HEK293 (cell line): ENCODE data around the gene MYZAP.

Experiments
- BCL11A ChIP-seq: fragments of 450-650 bp; formaldehyde crosslinking; IDR thresholded peaks from 2 replicates; pipeline ENCODE4 v1.5.1; 2016; ENCODE audit warnings: low read depth, missing biosample characterization, missing genetic modification characterization
- GLIS1 ChIP-seq: fragments of 450-650 bp; formaldehyde crosslinking; IDR thresholded peaks from 2 replicates; pipeline ENCODE4 v1.5.1; 2016; ENCODE audit warnings: missing biosample characterization, missing genetic modification characterization
- HOXD13 ChIP-seq: sonication (generic); formaldehyde crosslinking; IDR thresholded peaks from 2 replicates; pipeline ENCODE4 v1.8.0; 2022; ENCODE audit warnings: missing genetic modification reagents, borderline replicate concordance
- KLF16 ChIP-seq: fragments of 450-650 bp; formaldehyde crosslinking; IDR thresholded peaks from 2 replicates; pipeline ENCODE4 v1.5.1; 2017; ENCODE audit warnings: missing biosample characterization, missing genetic modification characterization
- MZF1 ChIP-seq: fragments of 450-650 bp; formaldehyde crosslinking; IDR thresholded peaks from 2 replicates; pipeline ENCODE4 v1.5.1; 2017; ENCODE audit warnings: missing biosample characterization, missing genetic modification characterization, borderline replicate concordance
- REST ChIP-seq: fragments of 450-650 bp; formaldehyde crosslinking; IDR thresholded peaks from 2 replicates; pipeline ENCODE4 v1.5.1; 2016; ENCODE audit warnings: missing biosample characterization, missing genetic modification characterization
- SETDB1 ChIP-seq: IDR thresholded peaks from one replicate; pipeline ENCODE4 v1.6.1; 2017; ENCODE audit warnings: mild to moderate bottlenecking, low read length, moderate library complexity, mixed read lengths; ENCODE audit not compliant: insufficient read length
- SP2 ChIP-seq: fragments of 450-650 bp; formaldehyde crosslinking; IDR thresholded peaks from 2 replicates; pipeline ENCODE4 v1.5.1; 2016; ENCODE audit warnings: missing biosample characterization, missing genetic modification characterization
- SP3 ChIP-seq: fragments of 450-650 bp; formaldehyde crosslinking; IDR thresholded peaks from 2 replicates; pipeline ENCODE4 v1.5.1; 2016; ENCODE audit warnings: missing biosample characterization, missing genetic modification characterization
- YY1 ChIP-seq: fragments of 450-650 bp; formaldehyde crosslinking; IDR thresholded peaks from 2 replicates; pipeline ENCODE4 v1.5.1; 2018; ENCODE audit warnings: missing biosample characterization, missing genetic modification characterization
- ZBTB1 ChIP-seq: fragments of 450-650 bp; formaldehyde crosslinking; IDR thresholded peaks from 2 replicates; pipeline ENCODE4 v1.5.1; 2016; ENCODE audit warnings: missing biosample characterization, missing genetic modification characterization
- ZBTB20 ChIP-seq: fragments of 450-650 bp; formaldehyde crosslinking; IDR thresholded peaks from 2 replicates; pipeline ENCODE4 v1.5.1; 2016; ENCODE audit warnings: missing biosample characterization, missing genetic modification characterization
- ZBTB21 ChIP-seq: fragments of 450-650 bp; formaldehyde crosslinking; IDR thresholded peaks from 2 replicates; pipeline ENCODE4 v1.5.1; 2017; ENCODE audit warnings: missing biosample characterization, missing genetic modification characterization
- ZFP37 ChIP-seq: fragments of 450-650 bp; formaldehyde crosslinking; IDR thresholded peaks from 2 replicates; pipeline ENCODE4 v1.5.1; 2016; ENCODE audit warnings: missing biosample characterization, missing genetic modification characterization
- ZNF140 ChIP-seq: fragments of 450-650 bp; formaldehyde crosslinking; IDR thresholded peaks from 2 replicates; pipeline ENCODE4 v1.5.1; 2016; ENCODE audit warnings: missing biosample characterization, missing genetic modification characterization
- ZNF184 ChIP-seq: fragments of 450-650 bp; IDR thresholded peaks from 2 replicates; pipeline ENCODE4 v1.5.1; 2018; ENCODE audit warnings: missing biosample characterization, mild to moderate bottlenecking, missing genetic modification characterization
- ZNF202 ChIP-seq: fragments of 450-650 bp; formaldehyde crosslinking; IDR thresholded peaks from 2 replicates; pipeline ENCODE4 v1.5.1; 2016; ENCODE audit warnings: missing biosample characterization, missing genetic modification characterization, borderline replicate concordance
- ZNF23 ChIP-seq: fragments of 450-650 bp; formaldehyde crosslinking; IDR thresholded peaks from 2 replicates; pipeline ENCODE4 v1.5.1; 2016; ENCODE audit warnings: missing biosample characterization, missing genetic modification characterization, borderline replicate concordance
- ZNF24 ChIP-seq: fragments of 450-650 bp; formaldehyde crosslinking; IDR thresholded peaks from 2 replicates; pipeline ENCODE4 v1.5.1; 2016; ENCODE audit warnings: missing biosample characterization, missing genetic modification characterization
- ZNF362 ChIP-seq: fragments of 450-650 bp; formaldehyde crosslinking; IDR thresholded peaks from 2 replicates; pipeline ENCODE4 v1.5.1; 2016; ENCODE audit warnings: missing biosample characterization, missing genetic modification characterization
- ZNF501 ChIP-seq: fragments of 450-650 bp; formaldehyde crosslinking; IDR thresholded peaks from 2 replicates; pipeline ENCODE4 v1.5.1; 2016; ENCODE audit warnings: missing biosample characterization, missing genetic modification characterization
- ZNF518A ChIP-seq: fragments of 450-650 bp; formaldehyde crosslinking; conservative IDR thresholded peaks from 2 replicates; pipeline ENCODE4 v1.5.1; 2016; ENCODE audit warnings: low read depth, missing biosample characterization, missing genetic modification characterization
- ZNF549 ChIP-seq: fragments of 450-650 bp; IDR thresholded peaks from 2 replicates; pipeline ENCODE4 v1.5.1; 2018; ENCODE audit warnings: missing biosample characterization, missing genetic modification characterization, mild to moderate bottlenecking, inconsistent platforms, moderate library complexity
- ZNF558 ChIP-seq: fragments of 450-650 bp; formaldehyde crosslinking; IDR thresholded peaks from 2 replicates; pipeline ENCODE4 v1.5.1; 2016; ENCODE audit warnings: missing biosample characterization, missing genetic modification characterization
- ZNF629 ChIP-seq: fragments of 450-650 bp; formaldehyde crosslinking; IDR thresholded peaks from 2 replicates; pipeline ENCODE4 v1.5.1; 2017; ENCODE audit warnings: missing biosample characterization, missing genetic modification characterization
- ZNF76 ChIP-seq: fragments of 450-650 bp; formaldehyde crosslinking; IDR thresholded peaks from 2 replicates; pipeline ENCODE4; 2016; ENCODE audit warnings: low read depth, missing biosample characterization, missing genetic modification characterization, borderline replicate concordance
- ZNF776 ChIP-seq: fragments of 450-650 bp; formaldehyde crosslinking; IDR thresholded peaks from 2 replicates; pipeline ENCODE4 v1.5.0; 2017; ENCODE audit warnings: missing biosample characterization, missing genetic modification characterization, borderline replicate concordance
- ZXDB ChIP-seq: fragments of 450-650 bp; formaldehyde crosslinking; IDR thresholded peaks from 2 replicates; pipeline ENCODE4 v1.5.1; 2016; ENCODE audit warnings: missing biosample characterization, missing genetic modification characterization
- TF ChIP-seq, protein P1 (sequence below): fragments of 450-650 bp; IDR thresholded peaks from 2 replicates; pipeline ENCODE4 v1.5.1; 2018; ENCODE audit warnings: missing biosample characterization, mild to moderate bottlenecking, missing genetic modification characterization

Gene MYZAP

DNA sequence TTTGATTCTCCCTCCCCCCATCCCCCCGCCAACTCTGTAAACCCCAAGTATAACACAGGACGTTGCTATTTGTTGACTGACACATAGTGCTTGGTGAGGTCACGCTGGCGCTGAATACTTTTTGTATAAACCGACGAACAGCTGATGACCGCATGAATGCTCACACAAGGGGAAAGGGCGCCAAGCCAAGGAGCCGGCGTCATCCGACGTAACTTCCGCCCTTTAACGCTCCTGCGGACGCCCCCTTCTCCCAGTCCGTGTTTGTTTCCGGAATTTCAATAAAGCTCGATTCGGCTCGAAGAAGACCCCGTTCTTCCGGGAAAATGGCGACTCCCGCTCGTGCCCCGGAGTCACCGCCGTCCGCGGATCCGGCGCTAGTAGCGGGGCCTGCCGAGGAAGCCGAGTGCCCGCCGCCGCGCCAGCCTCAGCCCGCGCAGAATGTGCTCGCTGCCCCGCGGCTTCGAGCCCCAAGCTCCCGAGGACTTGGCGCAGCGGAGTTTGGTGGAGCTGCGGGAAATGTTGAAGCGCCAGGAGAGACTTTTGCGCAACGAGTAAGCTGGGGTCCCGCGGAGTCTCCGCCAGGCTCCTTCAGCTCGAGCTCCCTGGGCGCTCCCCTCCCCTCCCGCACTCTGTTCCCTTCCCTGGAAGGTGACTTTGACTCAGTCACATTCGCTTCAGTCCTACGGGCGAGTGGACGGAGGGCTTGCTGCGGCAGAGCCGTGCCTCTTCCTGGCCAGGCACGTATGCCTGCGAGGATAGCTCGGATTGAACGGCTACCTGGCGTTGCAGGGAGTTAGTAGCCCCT is 114.9 kb downstream of the MYZAP start, which contains the start of gene POLR2M (continued):
- TF ChIP-seq, protein P1, sequence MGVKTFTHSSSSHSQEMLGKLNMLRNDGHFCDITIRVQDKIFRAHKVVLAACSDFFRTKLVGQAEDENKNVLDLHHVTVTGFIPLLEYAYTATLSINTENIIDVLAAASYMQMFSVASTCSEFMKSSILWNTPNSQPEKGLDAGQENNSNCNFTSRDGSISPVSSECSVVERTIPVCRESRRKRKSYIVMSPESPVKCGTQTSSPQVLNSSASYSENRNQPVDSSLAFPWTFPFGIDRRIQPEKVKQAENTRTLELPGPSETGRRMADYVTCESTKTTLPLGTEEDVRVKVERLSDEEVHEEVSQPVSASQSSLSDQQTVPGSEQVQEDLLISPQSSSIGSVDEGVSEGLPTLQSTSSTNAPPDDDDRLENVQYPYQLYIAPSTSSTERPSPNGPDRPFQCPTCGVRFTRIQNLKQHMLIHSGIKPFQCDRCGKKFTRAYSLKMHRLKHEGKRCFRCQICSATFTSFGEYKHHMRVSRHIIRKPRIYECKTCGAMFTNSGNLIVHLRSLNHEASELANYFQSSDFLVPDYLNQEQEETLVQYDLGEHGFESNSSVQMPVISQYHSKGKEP (tag by site-specific recombination), result peak; percentile 50; the same call in 1 of the 2 replicates
- peak; percentile 100 for TF ChIP-seq ZXDB
- TF ChIP-seq ZNF776 (tag by site-specific recombination), result no peak
- 0 out of 2 replicates have a peak, but pooled peaks have one; percentile 9 for TF ChIP-seq ZNF184
- TF ChIP-seq ZNF76 (tag by site-specific recombination), result peak; percentile 17; the same call in 1 of the 2 replicates
- TF ChIP-seq ZFP37 (tag by site-specific recombination), result 0 out of 2 replicates have a peak, but pooled peaks have one; percentile 69
- no peak; the same call in 1 of the 2 replicates for TF ChIP-seq ZNF501 (tag by site-specific recombination)
- no peak for TF ChIP-seq ZNF23 (tag by site-specific recombination)
- no peak for TF ChIP-seq ZNF140 (tag by site-specific recombination)
- TF ChIP-seq GLIS1 (tag by site-specific recombination), result peak; percentile 35; the same call in 1 of the 2 replicates
- peak; percentile 72 for TF ChIP-seq SP2 (tag by site-specific recombination)
- TF ChIP-seq REST (tag by site-specific recombination), result no peak
- peak; percentile 45 for TF ChIP-seq SETDB1
- no peak for TF ChIP-seq HOXD13 (CRISPR knock-in tag)
- TF ChIP-seq YY1 (tag by site-specific recombination), result peak; percentile 86
- no peak for TF ChIP-seq ZBTB1
- TF ChIP-seq ZBTB21, result peak; percentile 98
- no peak for TF ChIP-seq ZNF202 (tag by site-specific recombination)
- no peak for TF ChIP-seq ZNF549 (tag by site-specific recombination)
- TF ChIP-seq ZBTB20 (tag by site-specific recombination), result peak; percentile 63; the same call in 1 of the 2 replicates
- TF ChIP-seq BCL11A (tag by site-specific recombination), result no peak
- 0 out of 2 replicates have a peak, but pooled peaks have one; percentile 17 for TF ChIP-seq ZNF558
- peak; percentile 26; the same call in 1 of the 2 replicates for TF ChIP-seq KLF16
- TF ChIP-seq ZNF629, result peak; percentile 99
- peak; percentile 90 for TF ChIP-seq ZNF518A (tag by site-specific recombination)
- no peak for TF ChIP-seq MZF1 (tag by site-specific recombination)
- 0 out of 2 replicates have a peak, but pooled peaks have one; percentile 67 for TF ChIP-seq ZNF362
- 0 out of 2 replicates have a peak, but pooled peaks have one; percentile 61 for TF ChIP-seq ZNF24 (tag by site-specific recombination)
- TF ChIP-seq SP3 (tag by site-specific recombination), result peak; percentile 55; the same call in 1 of the 2 replicates
